HG03064 (cell line): ENCODE measurements around the gene HPCAL4.

Experiments
- ATAC-seq: cut with Tn5 transposase; IDR thresholded peaks from one replicate; pipeline ENCODE4 v1.9.1; 2021; ENCODE audit warnings: low read depth; ENCODE audit not compliant: unreplicated experiment

Gene HPCAL4

DNA sequence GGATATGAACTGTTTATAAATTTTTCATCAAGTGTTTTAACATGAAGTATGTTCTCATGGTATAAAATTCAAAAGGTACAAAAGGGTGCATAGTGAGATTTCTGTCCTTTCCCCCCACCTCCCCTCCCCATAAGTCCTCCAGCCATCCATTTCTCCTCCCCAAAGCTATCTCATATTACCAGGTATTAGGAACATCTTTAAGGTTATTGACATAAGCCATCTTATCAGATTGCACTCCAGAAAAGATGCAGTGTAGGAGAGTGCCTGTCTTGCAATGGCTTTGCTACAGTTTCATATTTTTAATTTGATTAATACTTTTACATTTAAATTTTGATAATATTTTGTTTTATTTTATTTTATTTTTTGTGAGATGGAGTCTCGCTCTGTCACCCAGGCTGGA, 13.5 kb upstream of the HPCAL4 start:
- ATAC-seq, result no peak

- ATAC-seq, result no peak
Observed at GRCh38 chr1:39701049-39701439, 9.8 kb upstream of the HPCAL4 start.

DNA sequence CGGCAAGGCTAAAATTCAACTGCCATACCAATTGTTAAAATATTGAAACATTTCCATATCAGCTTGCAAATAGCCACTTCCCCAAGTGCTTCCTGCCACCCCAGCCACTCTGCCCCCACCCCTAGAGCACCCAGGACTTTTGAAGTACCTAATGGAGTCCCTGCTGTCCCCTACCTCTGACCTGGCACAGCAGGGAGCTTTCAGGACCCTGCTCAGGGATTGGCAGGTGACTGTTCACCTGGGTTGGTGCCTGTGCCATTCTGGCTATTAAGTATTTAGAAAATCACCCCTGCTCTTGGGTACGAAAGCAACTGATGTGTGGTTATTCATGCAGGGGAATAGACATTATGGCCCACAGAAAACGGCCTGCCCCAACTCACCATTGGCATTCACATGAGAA, 9.1 kb upstream of the HPCAL4 start:
- ATAC-seq, result no peak

DNA sequence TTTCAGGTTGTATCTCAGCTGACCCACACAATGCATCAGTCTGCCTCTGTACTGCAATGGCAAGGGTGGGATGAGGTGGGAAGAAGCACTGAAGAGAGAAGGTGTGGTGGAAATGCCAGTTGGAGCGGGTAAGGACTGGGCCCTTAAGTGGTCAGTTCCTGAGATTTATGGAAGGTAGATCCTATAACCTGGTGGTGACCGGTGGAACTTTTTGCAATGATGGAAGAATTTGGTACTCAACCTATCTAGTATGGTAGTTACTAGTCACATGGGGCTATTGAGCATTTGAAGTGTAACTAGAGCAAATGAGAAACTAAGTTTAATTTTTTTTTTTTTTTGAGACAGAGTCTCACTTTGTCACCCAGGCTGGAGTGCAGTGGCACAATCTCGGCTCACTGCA, 8.2 kb upstream of the HPCAL4 start:
- ATAC-seq, result no peak

DNA sequence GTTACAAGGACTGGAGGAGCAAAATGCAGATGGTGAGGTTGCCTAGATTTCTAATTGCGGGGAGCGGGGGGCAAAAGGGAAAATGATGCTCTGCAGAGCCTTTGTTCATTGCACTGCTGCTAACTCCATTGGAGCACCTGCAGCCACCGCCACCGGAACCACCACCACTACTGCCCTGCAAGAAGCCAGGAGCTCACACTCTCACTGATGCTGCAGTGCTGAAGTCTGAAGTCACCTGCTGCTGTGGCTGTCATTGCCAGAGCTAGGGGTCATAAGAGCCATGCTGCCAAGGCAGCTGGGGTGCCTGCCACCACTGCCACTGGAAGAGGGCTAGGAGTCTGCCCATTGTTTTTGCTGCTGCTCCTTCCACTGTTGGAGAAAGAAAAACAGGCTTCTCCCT, 7.3 kb upstream of the HPCAL4 start:
- ATAC-seq, result no peak

GRCh38 chr1:39696448-39696847, 5.2 kb upstream of the HPCAL4 start:
- ATAC-seq, result no peak

DNA sequence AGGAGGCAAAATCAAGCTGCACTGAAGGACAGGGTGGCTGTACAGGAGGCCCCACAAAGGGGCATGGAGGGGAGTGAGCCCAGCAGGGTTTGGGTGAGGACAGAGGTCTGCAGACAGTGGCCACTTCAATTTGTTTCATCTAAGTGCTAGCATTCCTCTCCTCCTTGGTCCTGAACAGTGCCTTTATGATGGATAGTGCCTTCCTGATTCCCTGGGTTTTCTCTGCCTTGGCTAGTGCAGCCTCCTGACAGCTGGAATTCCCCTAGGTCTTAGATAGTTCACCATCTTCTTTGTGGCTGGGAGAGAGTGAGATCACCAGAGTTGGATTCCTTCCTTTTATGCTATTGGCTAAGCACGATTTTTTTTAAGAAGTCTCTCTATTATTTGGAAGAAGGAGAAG, 3.8 kb upstream of the HPCAL4 start:
- ATAC-seq, result no peak

GRCh38 chr1:39694026-39694425, 2.8 kb upstream of the HPCAL4 start:
- ATAC-seq, result no peak

DNA sequence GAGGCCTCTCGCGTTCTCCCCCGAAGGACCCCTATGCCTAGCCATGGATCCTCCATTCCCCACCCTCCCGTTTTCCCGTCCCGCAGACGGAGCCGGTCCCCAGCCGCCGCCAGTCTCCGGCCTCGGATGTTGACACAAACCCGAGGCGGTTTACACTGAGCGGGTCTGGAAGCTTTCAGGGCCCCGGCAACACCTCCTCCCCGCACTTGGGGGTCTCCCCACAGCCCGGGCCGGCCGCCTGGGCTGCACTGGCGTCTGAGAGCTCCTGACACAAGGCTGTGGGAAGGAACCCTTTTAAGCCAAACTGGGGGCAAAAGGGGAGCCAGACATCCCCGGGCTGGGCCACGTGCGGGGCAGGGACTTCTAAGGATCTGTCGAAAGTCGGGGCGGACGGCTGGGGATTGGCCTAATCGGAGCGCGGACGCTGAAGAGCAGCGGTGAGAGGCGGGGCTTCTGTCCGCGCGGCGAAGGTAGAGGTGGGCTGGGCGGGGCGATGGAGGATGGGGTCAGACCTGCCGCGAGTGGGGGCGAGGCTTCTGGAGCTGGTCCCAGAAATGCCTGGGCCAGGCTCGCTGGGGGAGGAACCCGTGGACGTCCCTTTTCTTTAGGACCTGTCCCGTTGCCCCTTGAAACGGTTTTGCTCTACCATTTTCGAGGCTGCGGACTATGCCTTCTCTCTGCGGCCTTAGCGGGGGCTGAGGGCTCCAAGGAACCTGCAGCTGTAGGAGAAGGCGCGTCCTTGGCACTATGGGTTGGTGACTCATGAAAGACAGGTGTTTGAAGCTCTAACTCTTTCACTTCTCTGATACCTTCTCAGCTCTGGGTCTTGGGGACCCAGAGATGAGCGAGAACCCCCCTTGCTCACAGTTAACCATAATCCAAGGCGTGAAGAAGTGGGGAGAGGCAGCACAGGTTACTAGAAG, 1.2 kb upstream of the HPCAL4 start:
- ATAC-seq, result no peak

GRCh38 chr1:39690794-39691382, 345 bp downstream of the HPCAL4 start:
- no peak for ATAC-seq

- no peak for ATAC-seq
Observed at GRCh38 chr1:39690225-39690624, 1.0 kb downstream of the HPCAL4 start.

DNA sequence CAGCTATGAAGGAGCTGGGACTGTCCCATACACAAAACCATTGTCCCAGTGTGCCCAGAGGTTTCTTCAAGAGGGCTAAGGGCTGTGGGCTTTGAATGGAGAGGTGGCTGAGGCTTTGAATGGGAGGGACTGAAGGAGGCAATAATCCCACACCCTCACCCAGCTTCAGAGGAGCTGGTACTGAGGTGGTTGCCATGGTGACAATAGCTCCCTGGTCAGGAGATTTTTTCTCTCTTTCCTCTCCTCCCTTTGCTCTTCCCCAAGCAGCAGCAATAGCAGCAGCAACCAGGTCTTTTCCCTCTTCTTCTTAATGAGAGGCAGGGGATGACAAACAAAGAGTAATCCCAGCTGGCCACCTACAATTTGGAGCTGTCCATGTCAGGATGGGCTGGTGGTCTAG, 1.6 kb downstream of the HPCAL4 start:
- ATAC-seq, result no peak

DNA sequence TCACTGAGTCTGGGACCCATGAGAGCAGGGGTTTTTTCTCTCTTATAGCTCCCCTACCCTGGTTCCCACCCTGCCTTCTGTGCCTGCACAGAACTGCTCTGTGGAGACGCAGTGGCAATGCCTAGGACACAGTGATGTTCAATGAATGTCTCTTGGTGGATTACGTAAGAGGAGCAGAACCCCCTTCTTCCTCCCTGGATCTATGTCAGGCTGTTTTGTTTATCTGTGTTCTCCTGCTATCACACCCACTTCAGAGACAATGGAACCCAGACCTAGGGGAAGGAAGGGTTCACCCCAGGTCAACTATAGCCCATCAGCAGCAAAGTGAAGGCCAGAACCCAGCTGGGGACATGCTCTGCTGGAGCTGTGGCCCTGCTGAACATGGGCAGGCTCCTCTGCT, 2.0 kb downstream of the HPCAL4 start:
- ATAC-seq, result no peak

GRCh38 chr1:39688706-39689105, 2.5 kb downstream of the HPCAL4 start:
- ATAC-seq, result no peak

DNA sequence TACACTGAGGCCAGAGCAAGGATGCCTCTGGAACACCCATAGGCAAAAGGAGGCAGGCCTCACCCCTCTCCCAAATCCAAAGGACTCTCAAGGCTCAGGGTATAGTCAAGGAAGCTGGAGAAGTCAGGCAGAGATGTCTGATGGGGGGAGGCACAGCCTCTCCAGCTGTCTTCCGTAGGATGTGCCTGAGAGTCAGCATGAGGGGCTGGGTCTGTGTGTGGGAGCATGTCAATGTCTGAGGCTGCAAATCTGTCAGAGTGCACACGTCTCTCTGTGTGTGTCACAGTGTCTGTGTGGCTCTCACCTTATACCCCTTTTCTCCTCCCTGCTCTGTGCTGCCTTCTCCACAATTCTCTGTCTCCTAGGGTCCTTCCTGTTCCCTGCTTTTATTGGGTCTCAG, 4.0 kb downstream of the HPCAL4 start:
- no peak for ATAC-seq

DNA sequence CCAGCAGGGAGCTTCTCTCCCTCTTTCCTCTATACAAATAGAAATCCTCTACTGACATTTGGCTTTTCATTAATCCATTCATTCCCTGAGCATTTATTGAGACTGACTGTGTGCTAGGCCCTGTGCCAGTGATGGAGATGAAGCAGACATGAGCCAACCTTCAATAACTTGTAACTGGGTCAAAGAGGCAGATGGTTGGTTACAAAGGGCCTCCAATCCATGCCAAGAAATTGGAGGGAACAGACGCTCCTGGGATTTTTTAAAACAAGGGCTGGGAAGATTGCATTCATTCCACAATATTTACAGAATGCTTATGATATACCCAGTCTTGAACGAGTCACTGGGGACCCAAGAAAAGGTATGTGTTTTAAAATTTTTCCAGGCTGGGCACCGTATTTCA, 6.2 kb downstream of the HPCAL4 start:
- no peak for ATAC-seq

DNA sequence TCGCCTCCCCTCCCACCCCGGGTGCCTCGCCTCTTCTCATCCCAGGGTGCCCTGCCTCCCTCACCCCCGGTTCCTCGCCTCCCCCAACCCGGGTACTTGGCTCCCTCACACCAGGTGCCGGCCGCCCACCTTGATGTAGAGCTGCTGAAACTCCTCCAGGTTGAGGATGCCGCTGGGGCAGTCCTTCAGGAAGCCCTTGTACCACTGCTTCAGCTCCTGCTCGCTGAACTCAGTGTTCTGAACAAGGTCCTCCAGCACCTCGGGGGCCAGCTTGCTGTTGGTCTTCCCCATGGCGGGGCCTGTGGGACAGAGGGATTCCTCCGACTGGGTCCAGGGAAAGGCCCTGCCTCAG, 6.9 kb downstream of the HPCAL4 start:
- no peak for ATAC-seq

- no peak for ATAC-seq
Observed at GRCh38 chr1:39683591-39684312, 7.5 kb downstream of the HPCAL4 start.

GRCh38 chr1:39681999-39682398, 9.2 kb downstream of the HPCAL4 start:
- ATAC-seq, result no peak

GRCh38 chr1:39681294-39681693, 9.9 kb downstream of the HPCAL4 start:
- ATAC-seq, result no peak

DNA sequence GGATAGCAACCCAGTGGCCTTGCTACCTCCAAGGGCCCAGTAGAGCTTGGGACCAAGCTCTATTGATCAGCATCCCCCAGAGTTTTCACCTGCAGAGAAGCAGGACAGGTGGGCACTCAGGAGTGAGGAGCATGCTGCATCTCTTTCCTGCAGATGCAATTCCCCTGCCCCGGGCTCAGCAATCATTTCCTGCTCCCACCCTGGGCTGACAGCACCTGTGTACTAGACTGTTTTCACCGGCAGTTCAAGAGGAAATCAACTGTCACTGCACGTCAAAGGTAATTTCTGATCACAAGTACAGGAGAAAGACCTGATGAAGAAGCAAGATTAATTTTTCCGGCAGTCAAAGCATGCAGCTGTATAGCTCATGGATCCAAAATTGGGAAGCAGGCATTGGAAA, 10.5 kb downstream of the HPCAL4 start:
- no peak for ATAC-seq

DNA sequence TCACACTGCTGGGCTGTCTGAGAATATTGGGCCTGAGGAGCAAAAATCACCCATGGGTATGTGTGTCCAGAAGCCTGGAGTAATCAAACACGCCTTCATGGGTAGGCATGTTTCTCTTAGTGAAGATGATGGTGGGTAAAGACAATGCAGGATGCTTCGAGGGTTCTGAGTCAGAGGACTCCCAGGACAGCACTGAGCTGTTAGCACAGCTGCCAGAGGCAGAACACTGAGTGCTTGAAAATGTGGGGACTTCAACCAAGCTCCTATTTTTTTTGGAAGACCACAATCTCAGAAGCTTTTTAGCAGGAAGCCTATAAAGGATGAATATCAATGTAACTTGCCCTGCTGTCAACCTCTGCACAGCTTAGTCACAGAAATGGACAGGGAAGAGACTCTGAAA, 11.4 kb downstream of the HPCAL4 start:
- ATAC-seq, result no peak
